Effector memory CD4-positive, alpha-beta T cell (primary cell): ENCODE results near the gene MBNL1.

Experiments
- DNase-seq, 3 donors: peaks; one replicate each; pipeline ENCODE4 v3.0.0-alpha.2; 2020
- H3K27ac ChIP-seq: 2 replicates; pipeline ENCODE4 v1.7.0; 2013; ENCODE audit warnings: mild to moderate bottlenecking, low read length, moderate library complexity; ENCODE audit not compliant: insufficient read depth, poor library complexity, severe bottlenecking
- H3K27me3 ChIP-seq: replicated peaks from 2 replicates; pipeline ENCODE4 v1.7.0; 2013; ENCODE audit warnings: mild to moderate bottlenecking, low read length; ENCODE audit not compliant: insufficient read depth, control insufficient read depth, poor library complexity, severe bottlenecking
- H3K36me3 ChIP-seq: 2 replicates; pipeline ENCODE4 v1.7.0; 2013; ENCODE audit warnings: mild to moderate bottlenecking, low read length, moderate library complexity; ENCODE audit not compliant: control insufficient read depth, insufficient read depth
- H3K4me1 ChIP-seq: 2 replicates; pipeline ENCODE4 v1.7.0; 2013; ENCODE audit warnings: low read length, mild to moderate bottlenecking; ENCODE audit not compliant: control insufficient read depth, insufficient read depth, poor library complexity, severe bottlenecking
- H3K4me3 ChIP-seq: 2 replicates; pipeline ENCODE4 v1.7.0; 2013; ENCODE audit warnings: low read length, low read depth, mild to moderate bottlenecking; ENCODE audit not compliant: insufficient read depth, poor library complexity, severe bottlenecking
- H3K9me3 ChIP-seq: 2 replicates; pipeline ENCODE4 v1.7.0; 2013; ENCODE audit warnings: mild to moderate bottlenecking, low read length, moderate library complexity; ENCODE audit not compliant: control insufficient read depth

MBNL1 gene

DNA sequence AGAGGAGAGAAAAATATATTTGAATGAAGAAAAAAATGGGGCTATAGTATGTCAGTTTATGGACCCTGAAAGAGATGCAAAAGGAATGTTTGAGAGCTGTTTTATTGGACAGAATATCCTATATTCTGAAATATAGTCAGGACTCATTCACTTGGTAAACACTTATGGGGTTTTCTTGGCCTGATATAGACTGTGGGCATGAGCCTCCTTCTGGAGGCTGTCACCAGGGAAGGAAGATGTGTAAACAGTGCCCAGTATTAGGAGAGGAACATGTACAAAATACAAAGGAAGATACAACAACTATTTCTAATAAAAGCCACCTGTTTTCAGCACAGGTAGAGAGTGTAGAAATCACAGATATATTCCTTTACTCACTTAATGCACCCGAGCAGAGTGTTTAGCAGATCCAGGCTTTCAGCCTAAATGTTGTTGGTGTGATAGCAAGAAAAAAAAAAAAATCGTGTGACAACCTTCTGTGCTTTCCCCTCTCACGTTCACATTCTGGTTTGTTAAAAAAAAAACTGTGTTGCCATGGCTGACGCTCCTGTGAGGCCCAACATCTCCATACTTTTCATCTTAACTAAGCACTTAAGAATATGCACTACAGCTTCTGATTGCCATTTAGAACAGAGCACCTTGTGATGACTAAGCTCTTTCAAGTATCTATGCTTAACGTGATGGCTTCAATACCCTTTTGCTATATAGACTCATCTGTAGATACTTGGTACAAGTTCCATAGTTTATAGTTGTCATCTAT is 134.1 kb downstream of the MBNL1 start:
- no peaks in the 10 kb centered on the region for H3K27me3 ChIP-seq
- no peak for DNase-seq
- no peak overlapping the region for H3K4me3 ChIP-seq
- H3K4me1 ChIP-seq = peaks cover 23% of the 10 kb centered on the region
- peak overlapping the region; percentile 55 for H3K27ac ChIP-seq
- peaks cover 16% of the 10 kb centered on the region for H3K36me3 ChIP-seq
- H3K9me3 ChIP-seq = no peaks in the 10 kb centered on the region

DNA sequence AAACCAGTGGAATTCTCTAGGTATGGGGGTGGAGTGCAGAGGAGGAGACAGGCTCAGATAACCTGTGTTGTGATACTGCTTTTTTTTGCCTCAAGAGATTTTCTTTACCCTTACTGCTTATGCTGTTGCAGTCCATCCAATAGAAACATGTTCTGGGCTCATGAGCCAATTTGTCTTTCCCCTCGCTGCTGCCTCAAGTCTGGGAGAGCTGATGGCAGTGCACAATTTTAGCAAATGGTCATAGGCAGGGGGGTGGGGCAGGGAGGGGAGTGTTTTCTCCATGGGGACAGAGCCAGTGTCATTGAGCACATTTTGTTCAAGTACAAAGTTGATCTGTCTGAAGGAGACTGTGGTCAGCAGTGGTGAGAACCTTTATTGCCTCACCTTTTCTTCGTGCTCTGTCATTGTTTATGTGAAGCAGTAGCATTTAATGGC is 134.9 kb downstream of the MBNL1 start:
- Histone ChIP-seq H3K4me3 (no peak overlapping the region), H3K4me1 (peaks cover 23% of the 10 kb centered on the region), H3K9me3 (no peaks in the 10 kb centered on the region), H3K27me3 (no peaks in the 10 kb centered on the region), H3K27ac (peak overlapping the region; percentile 55), H3K36me3 (peaks cover 16% of the 10 kb centered on the region)
- DNase-seq = no peak

DNA sequence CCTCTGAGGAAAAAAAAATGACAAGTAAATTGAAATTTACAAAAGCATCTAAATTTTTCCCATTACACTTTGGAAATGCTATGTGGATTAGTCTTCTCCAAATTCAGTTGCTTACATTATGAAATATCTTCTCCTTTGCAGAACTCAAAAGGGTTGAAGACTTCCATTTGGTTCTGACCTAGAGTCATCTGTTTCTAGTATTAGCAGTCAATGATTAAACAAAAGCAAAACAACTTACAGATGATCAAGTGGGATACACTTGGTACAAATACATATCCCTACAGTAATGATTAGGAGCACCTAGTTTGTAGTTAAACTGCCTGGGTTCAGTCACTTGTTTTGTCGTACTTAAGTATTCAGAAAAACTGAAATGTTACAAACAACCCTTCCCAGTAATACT is 136.2 kb downstream of the MBNL1 start:
- Histone ChIP-seq H3K36me3 (peaks cover 8% of the 10 kb centered on the region), H3K27me3 (no peaks in the 10 kb centered on the region), H3K4me1 (peaks cover 17% of the 10 kb centered on the region), H3K9me3 (no peaks in the 10 kb centered on the region), H3K27ac (no peak overlapping the region), H3K4me3 (no peak overlapping the region)
- no peak for DNase-seq

DNA sequence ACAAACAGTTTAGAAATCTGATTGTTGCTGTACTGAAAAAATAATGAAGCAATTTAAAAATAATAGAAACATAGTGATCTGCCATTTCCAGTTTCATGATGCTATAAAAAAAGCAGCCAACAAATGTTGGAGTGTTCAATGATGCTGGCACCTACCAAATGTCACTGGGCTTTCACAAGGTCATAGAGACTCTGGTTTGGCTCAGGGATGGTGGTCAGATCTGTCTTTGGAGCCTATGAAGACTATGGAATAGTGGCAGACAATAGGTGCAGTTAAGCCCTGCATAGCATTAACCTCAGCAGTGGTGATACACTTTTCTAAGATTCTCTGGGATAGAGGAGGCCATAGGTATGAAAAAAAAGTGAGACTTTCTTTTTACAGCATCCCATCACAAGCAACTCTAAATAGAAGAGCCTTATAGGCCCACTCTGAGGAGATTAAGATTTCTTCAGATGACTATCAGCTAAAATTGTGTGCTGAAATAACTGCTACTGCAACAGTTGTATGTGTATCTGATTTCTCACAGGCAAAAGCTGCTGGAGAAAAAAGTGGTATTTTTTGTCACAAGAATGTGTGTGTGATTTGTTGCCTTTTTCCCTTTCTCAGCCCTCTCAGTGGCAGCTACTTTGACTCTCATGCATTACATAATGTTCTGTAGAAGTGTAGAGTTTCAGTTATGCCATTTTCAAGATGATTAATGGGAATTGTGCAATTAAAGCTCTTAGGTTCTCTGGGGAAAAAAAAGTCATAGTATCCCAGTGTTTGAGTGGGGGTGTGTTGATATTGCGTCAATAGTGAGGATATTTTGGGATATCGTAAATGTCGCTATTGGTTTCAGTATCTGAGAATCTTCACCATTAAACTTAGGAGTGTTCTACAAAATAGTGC is 137.4 kb downstream of the MBNL1 start:
- H3K9me3 ChIP-seq = no peaks in the 10 kb centered on the region
- H3K27me3 ChIP-seq = no peaks in the 10 kb centered on the region
- peaks cover 7% of the 10 kb centered on the region for H3K36me3 ChIP-seq
- H3K4me1 ChIP-seq = peaks cover 10% of the 10 kb centered on the region
- DNase-seq = no peak
- H3K4me3 ChIP-seq = no peak overlapping the region
- H3K27ac ChIP-seq = no peak overlapping the region

DNA sequence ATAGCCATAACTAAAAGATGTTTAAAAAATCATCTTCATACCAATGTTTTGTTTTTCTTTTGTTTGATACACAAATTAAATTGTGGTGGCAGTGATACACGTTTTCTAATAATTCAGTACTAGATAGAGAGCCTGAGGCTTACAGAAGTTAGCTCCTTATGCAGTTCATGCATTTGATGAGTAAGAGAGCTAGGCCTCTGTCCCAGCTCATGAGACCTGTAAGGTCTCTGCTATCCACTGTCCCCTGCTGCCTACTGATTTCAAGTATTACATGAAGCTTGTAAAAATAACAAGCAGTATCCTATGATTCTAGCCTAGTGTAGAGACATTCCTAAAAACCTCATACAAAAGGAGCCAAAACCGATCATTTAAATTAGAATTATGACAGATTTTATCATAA is 144.5 kb downstream of the MBNL1 start:
- Histone ChIP-seq H3K27ac (no peak overlapping the region), H3K4me3 (no peak overlapping the region), H3K9me3 (no peaks in the 10 kb centered on the region), H3K4me1 (peaks cover 9% of the 10 kb centered on the region), H3K27me3 (no peaks in the 10 kb centered on the region), H3K36me3 (peaks cover 42% of the 10 kb centered on the region)
- no peak for DNase-seq

DNA sequence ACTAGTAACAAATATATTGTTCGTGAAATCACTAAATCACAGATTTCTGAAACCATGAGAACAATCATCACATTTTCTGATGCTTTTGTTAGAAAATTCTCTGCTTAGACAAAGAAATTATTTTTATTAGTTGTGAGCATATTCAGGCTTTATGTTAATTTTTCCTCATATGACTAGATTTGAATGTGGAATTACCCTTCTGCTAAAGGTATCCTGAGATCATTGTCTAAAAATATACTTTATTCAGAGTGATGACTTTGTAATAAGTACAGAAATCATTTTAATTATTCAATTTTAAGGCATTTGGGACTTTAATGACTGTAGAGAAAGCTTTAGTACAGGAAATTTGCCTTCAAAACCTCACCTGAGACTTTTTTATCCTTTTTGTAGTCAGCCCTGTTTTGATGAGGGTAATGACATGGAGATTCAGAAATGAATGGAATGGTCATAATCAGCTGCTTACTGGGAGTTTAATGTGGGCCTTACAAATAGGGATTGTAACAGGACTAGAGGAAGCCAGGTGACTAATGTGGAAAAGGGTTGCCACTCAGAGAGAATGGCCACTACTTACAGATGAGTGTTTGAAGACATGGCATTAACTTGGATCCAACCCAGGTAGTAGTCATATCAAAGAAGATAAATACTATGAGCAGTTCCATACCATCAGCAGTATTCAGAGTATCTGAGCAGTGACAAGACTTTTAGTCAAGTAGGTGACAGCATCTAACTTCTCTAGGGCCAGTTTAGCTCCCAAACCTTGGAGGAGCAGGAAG is 148.3 kb downstream of the MBNL1 start:
- H3K4me1 ChIP-seq = peaks cover 9% of the 10 kb centered on the region
- no peaks in the 10 kb centered on the region for H3K27me3 ChIP-seq
- H3K9me3 ChIP-seq = no peaks in the 10 kb centered on the region
- no peak overlapping the region for H3K4me3 ChIP-seq
- H3K27ac ChIP-seq = no peak overlapping the region
- peaks cover 67% of the 10 kb centered on the region for H3K36me3 ChIP-seq
- no peak for DNase-seq

DNA sequence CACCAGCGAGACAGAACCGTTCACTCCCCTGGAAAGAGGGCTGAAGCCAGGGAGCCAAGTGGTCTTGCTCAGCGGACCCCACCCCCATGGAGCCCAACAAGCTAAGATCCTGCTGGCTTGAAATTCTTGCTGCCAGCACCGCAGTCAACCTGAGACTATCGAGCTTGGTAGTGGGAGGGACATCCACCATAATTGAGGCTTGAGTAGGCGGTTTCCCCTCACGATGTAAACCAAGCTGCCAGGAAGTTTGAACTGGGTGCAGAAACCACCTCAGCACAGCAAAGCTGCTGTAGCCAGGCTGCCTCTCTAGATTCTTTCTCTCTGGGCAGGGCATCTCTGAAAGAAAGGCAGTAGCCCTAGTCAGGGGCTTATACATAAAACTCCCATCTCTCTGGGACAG is 151.0 kb downstream of the MBNL1 start:
- Histone ChIP-seq H3K36me3 (peaks cover 60% of the 10 kb centered on the region), H3K27ac (no peak overlapping the region), H3K27me3 (no peaks in the 10 kb centered on the region), H3K4me3 (no peak overlapping the region), H3K4me1 (peaks cover 5% of the 10 kb centered on the region), H3K9me3 (no peaks in the 10 kb centered on the region)
- no peak for DNase-seq

DNA sequence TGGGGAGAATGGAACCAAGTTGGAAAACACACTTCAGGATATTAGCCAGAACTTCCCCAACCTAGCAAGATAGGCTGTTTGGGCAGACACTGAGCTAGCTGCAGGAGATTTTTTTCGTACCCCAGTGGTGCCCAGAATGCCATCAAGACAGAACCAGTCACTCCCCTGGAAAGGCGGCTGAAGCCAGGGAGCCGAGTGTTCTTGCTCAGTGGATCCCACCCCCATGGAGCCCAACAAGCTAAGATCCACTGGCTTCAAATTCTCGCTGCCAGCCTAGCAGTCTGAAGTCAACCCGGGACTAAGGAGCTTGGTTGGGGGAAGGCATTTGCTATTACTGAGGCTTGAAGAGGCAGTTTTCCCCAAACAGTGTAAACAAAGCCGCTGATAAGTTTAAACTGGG is 152.4 kb downstream of the MBNL1 start:
- Histone ChIP-seq H3K9me3 (no peaks in the 10 kb centered on the region), H3K4me3 (no peak overlapping the region), H3K36me3 (peaks cover 46% of the 10 kb centered on the region), H3K4me1 (no peaks in the 10 kb centered on the region), H3K27ac (no peak overlapping the region), H3K27me3 (no peaks in the 10 kb centered on the region)
- DNase-seq = no peak

DNA sequence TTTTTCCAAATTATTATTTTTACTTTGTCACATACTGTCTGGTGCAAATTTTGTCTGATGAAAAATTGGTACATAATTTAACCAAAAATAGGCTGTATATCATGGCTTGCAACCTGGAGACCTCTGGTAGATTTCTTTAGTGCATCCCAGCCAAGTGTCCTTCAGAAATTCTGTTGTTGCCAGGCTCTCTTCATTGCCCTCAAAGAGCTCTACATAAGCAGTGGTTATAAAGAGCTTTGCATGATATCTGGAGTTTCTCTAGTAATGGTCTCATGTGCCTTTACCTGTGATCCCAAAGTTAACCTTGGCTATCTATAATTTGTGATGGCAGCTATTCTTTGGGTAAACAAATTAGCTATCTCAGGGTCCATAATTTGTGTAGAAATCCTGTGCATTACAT is 157.7 kb downstream of the MBNL1 start:
- no peaks in the 10 kb centered on the region for H3K9me3 ChIP-seq
- H3K36me3 ChIP-seq = peaks cover 10% of the 10 kb centered on the region
- DNase-seq = no peak
- H3K4me3 ChIP-seq = no peak overlapping the region
- H3K27me3 ChIP-seq = no peaks in the 10 kb centered on the region
- H3K4me1 ChIP-seq = no peaks in the 10 kb centered on the region
- no peak overlapping the region for H3K27ac ChIP-seq
